ENCODE data around the gene CPTP. TPM values are rescaled to one million over a fixed set of nuclear protein-coding genes. Genes with fewer than 3 reads are reported as not detected.

Gene CPTP
- total RNA-seq, 1 donor from 2014 or later = 71.3 TPM

GRCh38 chr1:1291023-1291528 is 33.5 kb upstream of the CPTP start:
- H3K9me3 ChIP-seq = no peaks in the 10 kb centered on the region
- H3K36me3 ChIP-seq = peaks cover 0 to 14% of the 10 kb centered on the region in 2 donors
- H3K4me3 ChIP-seq = no peak overlapping the region
- intact Hi-C loops (cut with DNase I) = loop anchor here (5.0 kb wide), 1 partner anchor 174 kb away; the partner anchor contains the start of gene C1orf159
- DNase-seq (ENCODE audit: low spot score in 2 of 2) = no peak
- H3K4me1 ChIP-seq = peaks cover 3 to 4% of the 10 kb centered on the region in 2 donors
- TF ChIP-seq CTCF (IDR thresholded peaks at IDR 0.05) = no peak
- H3K27me3 ChIP-seq = no peaks in the 10 kb centered on the region
- H3K27ac ChIP-seq = no peak overlapping the region

- Histone ChIP-seq H3K36me3 (peaks cover 0 to 21% of the 10 kb centered on the region in 2 donors), H3K27me3 (no peaks in the 10 kb centered on the region), H3K4me1 (peaks cover 3 to 4% of the 10 kb centered on the region in 2 donors), H3K9me3 (no peaks in the 10 kb centered on the region), H3K27ac (no peak overlapping the region), H3K4me3 (no peak overlapping the region)
- no peak for DNase-seq (ENCODE audit: low spot score in 2 of 2)
- intact Hi-C loops (cut with DNase I) = loop anchor here (5.0 kb wide), 1 partner anchor 174 kb away; the partner anchor contains the start of gene C1orf159
- peak; percentile 35 to 57 (median 54) for TF ChIP-seq CTCF (IDR thresholded peaks at IDR 0.05)
Observed at GRCh38 chr1:1291548-1292441, 32.8 kb upstream of the CPTP start.

- Histone ChIP-seq H3K27me3 (no peaks in the 10 kb centered on the region), H3K36me3 (peaks cover 0 to 23% of the 10 kb centered on the region in 2 donors), H3K4me3 (no peak overlapping the region), H3K27ac (no peak overlapping the region), H3K9me3 (no peaks in the 10 kb centered on the region), H3K4me1 (peaks cover 3 to 4% of the 10 kb centered on the region in 2 donors)
- intact Hi-C loops (cut with DNase I) = loop anchor here (5.0 kb wide), 1 partner anchor 175 kb away; the partner anchor contains the start of gene C1orf159
- DNase-seq (ENCODE audit: low spot score in 2 of 2) = no peak
- TF ChIP-seq CTCF (IDR thresholded peaks at IDR 0.05) = no peak
Observed at GRCh38 chr1:1292442-1292779, 32.2 kb upstream of the CPTP start.

GRCh38 chr1:1292851-1293250 is 31.8 kb upstream of the CPTP start:
- H3K27ac ChIP-seq = no peak overlapping the region
- no peak for DNase-seq (ENCODE audit: low spot score in 2 of 2)
- H3K9me3 ChIP-seq = no peaks in the 10 kb centered on the region
- H3K36me3 ChIP-seq = peaks cover 3 to 26% of the 10 kb centered on the region in 2 donors
- peaks cover 3 to 4% of the 10 kb centered on the region in 2 donors for H3K4me1 ChIP-seq
- intact Hi-C loops (cut with DNase I) = loop anchor here (5.0 kb wide), 1 partner anchor 176 kb away; the partner anchor contains the start of gene C1orf159
- no peak overlapping the region for H3K4me3 ChIP-seq
- no peak for TF ChIP-seq CTCF (IDR thresholded peaks at IDR 0.05)
- H3K27me3 ChIP-seq = no peaks in the 10 kb centered on the region

GRCh38 chr1:1293263-1294249 is 31.0 kb upstream of the CPTP start:
- Histone ChIP-seq H3K27ac (no peak overlapping the region), H3K4me3 (no peak overlapping the region), H3K36me3 (peaks cover 4 to 28% of the 10 kb centered on the region in 2 donors), H3K4me1 (peaks cover 3 to 4% of the 10 kb centered on the region in 2 donors), H3K9me3 (no peaks in the 10 kb centered on the region), H3K27me3 (no peaks in the 10 kb centered on the region)
- intact Hi-C loops (cut with DNase I) = loop anchor here (5.0 kb wide), 1 partner anchor 176 kb away; the partner anchor contains the start of gene C1orf159
- no peak for TF ChIP-seq CTCF (IDR thresholded peaks at IDR 0.05)
- DNase-seq (ENCODE audit: low spot score in 2 of 2) = no peak
